DMS153 (cell line): Measurements from ENCODE around the gene CCDC3.
"Not testable (repeated sequence)": the region's sequence is repeated elsewhere in the genome, so short reads cannot be mapped to it uniquely, and the experiment has no call there.

Experiments used
- DNase-seq: peaks from one replicate; lab custom pipeline; 2025; lab: John Stamatoyannopoulos, UW

CCDC3 gene

GRCh38 chr10:12887780-12888179, 113.7 kb downstream of the CCDC3 start:
- DNase-seq = no peak

GRCh38 chr10:12884851-12885250, 116.7 kb downstream of the CCDC3 start:
- DNase-seq = no peak

- DNase-seq = no peak
These were observed 121.1 kb downstream of the CCDC3 start for GRCh38 chr10:12880423-12880822.

GRCh38 chr10:12877150-12877549, 124.4 kb downstream of the CCDC3 start:
- DNase-seq = no peak

GRCh38 chr10:12876266-12876665, 125.2 kb downstream of the CCDC3 start:
- DNase-seq = no peak

- DNase-seq = no peak
These were observed 126.4 kb downstream of the CCDC3 start for GRCh38 chr10:12875100-12875499.

GRCh38 chr10:12874501-12874900, 127.0 kb downstream of the CCDC3 start:
- no peak for DNase-seq

- DNase-seq = no peak
These were observed 128.3 kb downstream of the CCDC3 start for GRCh38 chr10:12873172-12873571.

- no peak for DNase-seq
These were observed 128.9 kb downstream of the CCDC3 start for GRCh38 chr10:12872577-12872976.

- DNase-seq = no peak
These were observed 132.1 kb downstream of the CCDC3 start for GRCh38 chr10:12869427-12869826.

- no peak for DNase-seq
These were observed 133.3 kb downstream of the CCDC3 start for GRCh38 chr10:12868229-12868628.

- DNase-seq = not testable (repeated sequence)
These were observed 136.0 kb downstream of the CCDC3 start for GRCh38 chr10:12865515-12865914.

- no peak for DNase-seq
These were observed 139.1 kb downstream of the CCDC3 start for GRCh38 chr10:12862459-12862858.

GRCh38 chr10:12854988-12855387, 146.5 kb downstream of the CCDC3 start:
- no peak for DNase-seq

GRCh38 chr10:12852687-12853086, 148.8 kb downstream of the CCDC3 start:
- no peak for DNase-seq

GRCh38 chr10:12849319-12850181, 152.0 kb downstream of the CCDC3 start:
- peak; percentile 7 for DNase-seq

- no peak for DNase-seq
These were observed 152.9 kb downstream of the CCDC3 start for GRCh38 chr10:12848439-12849173.

- no peak for DNase-seq
These were observed 154.0 kb downstream of the CCDC3 start for GRCh38 chr10:12847361-12847975.

GRCh38 chr10:12846718-12847117, 154.8 kb downstream of the CCDC3 start:
- DNase-seq = no peak
